Natural killer cell (primary cell): ENCODE results near the gene TMEM233. TPM values are rescaled to one million over a fixed set of nuclear protein-coding genes. Genes with fewer than 3 reads are reported as not detected.
A peak's percentile ranks its signal among the peaks of the same experiment; 100 is the strongest.

Experiments used
- ATAC-seq, 3 donors: fragments of 150-1000 bp in 2 of 3; fragments of 200-7000 bp in 1 of 3; cut with Tn5 transposase; 1 replicate in 1 of 3; 2 replicates in 2 of 3; pipeline ENCODE4 v1.10.0; 2021; ENCODE audit warnings: mild to moderate bottlenecking in 2 of 3, moderate library complexity in 2 of 3
- DNase-seq, 2 donors: peaks; one replicate each; pipeline versions ENCODE4 v3.0.0 to v3.0.0-alpha.2; 2013 to 2021; ENCODE audit warnings: mixed read lengths in 1 of 2
- H3K27ac ChIP-seq: one replicate; pipeline ENCODE4 v1.5.1; 2013; ENCODE audit warnings: mild to moderate bottlenecking, low read length
- H3K27me3 ChIP-seq: one replicate; pipeline ENCODE4 v1.6.1; 2013; ENCODE audit warnings: low read length; ENCODE audit not compliant: control insufficient read depth, insufficient read depth
- H3K36me3 ChIP-seq: one replicate; pipeline ENCODE4 v1.6.1; 2013; ENCODE audit warnings: low read length; ENCODE audit not compliant: control insufficient read depth, insufficient read depth
- H3K4me1 ChIP-seq: one replicate; pipeline ENCODE4 v1.6.1; 2013; ENCODE audit warnings: low read length; ENCODE audit not compliant: control insufficient read depth, insufficient read depth
- H3K4me3 ChIP-seq: one replicate; pipeline ENCODE4 v1.5.1; 2013; ENCODE audit warnings: low read length
- H3K9me3 ChIP-seq: one replicate; pipeline ENCODE4 v1.6.1; 2013; ENCODE audit warnings: low read length; ENCODE audit not compliant: control insufficient read depth, insufficient read depth
- H3K27ac Mint-ChIP-seq, 2 donors: one replicate each; pipeline ENCODE4 v1.8.0; 2022; ENCODE audit warnings: mild to moderate bottlenecking in 2 of 2, mixed read lengths in 2 of 2, moderate library complexity in 1 of 2
- H3K27me3 Mint-ChIP-seq, 2 donors: one replicate each; pipeline ENCODE4 v1.8.0; 2022; ENCODE audit warnings: low read depth in 2 of 2, mixed read lengths in 2 of 2
- H3K36me3 Mint-ChIP-seq: one replicate; pipeline ENCODE4 v1.8.0; 2022; ENCODE audit warnings: mixed read lengths
- H3K4me1 Mint-ChIP-seq, 2 donors: one replicate each; pipeline ENCODE4 v1.8.0; 2022; ENCODE audit warnings: mixed read lengths in 2 of 2
- H3K4me3 Mint-ChIP-seq: one replicate; pipeline ENCODE4 v1.8.0; 2022; ENCODE audit warnings: mild to moderate bottlenecking, moderate library complexity, mixed read lengths
- H3K9me3 Mint-ChIP-seq, 2 donors: one replicate each; pipeline ENCODE4 v1.8.0; 2022; ENCODE audit warnings: mixed read lengths in 2 of 2
- WGBS: methylation state at CpG from one replicate; pipeline ENCODE4 v1.1.7; 2013; ENCODE audit warnings: missing lambda C conversion rate; ENCODE audit not compliant: insufficient coverage; 5-methylcytosine and 5-hydroxymethylcytosine counted together
- intact Hi-C: fragments of 100-400 bp; cut with micrococcal nuclease; formaldehyde crosslinking; loops from one replicate; pipeline ENCODE4 v1.14.2; 2022
- total RNA-seq, 4 donors: library from RNA; stranded (reverse); fragments of 120-200 nt in 1 of 4; gene quantifications; one replicate each; pipeline versions ENCODE4 v1.2.3 to v1.2.4, GENCODE V29; 2013 to 2022
- TF ChIP-seq, protein P1 (sequence below): fragments of 200-600 bp; IDR thresholded peaks from one replicate; pipeline ENCODE4 v1.8.0; 2022; ENCODE audit warnings: antibody characterized with exemption

Gene TMEM233
- total RNA-seq, 3 donors from 2014 or later (not counting 1 experiment from before 2014, with no cell fraction given) = not detected

DNA sequence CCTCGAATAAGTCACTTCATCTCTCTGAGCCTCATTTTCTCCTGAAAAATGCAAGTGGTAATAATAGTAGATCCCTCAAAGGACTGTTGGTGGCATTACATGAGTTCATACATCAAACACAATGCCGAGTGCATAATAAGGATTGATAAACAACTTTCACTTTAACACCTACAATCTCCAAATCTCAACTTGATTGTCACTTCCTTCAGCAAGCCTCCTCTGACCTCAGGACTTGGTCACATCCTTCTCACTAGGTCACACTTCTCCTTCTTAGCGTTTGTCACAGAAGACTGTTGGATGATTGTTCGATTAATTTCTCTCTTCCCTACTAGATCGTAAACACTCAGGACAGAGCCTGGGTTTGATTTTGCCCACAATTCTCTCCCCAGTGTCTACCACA lies 66.5 kb downstream of the TMEM233 start:
- H3K4me3 Mint-ChIP-seq = peak overlapping the region; percentile 73
- Histone ChIP-seq H3K36me3 (no peaks in the 10 kb centered on the region), H3K9me3 (no peaks in the 10 kb centered on the region), H3K27me3 (no peaks in the 10 kb centered on the region), H3K27ac (no peak overlapping the region), H3K4me1 (no peaks in the 10 kb centered on the region), H3K4me3 (no peak overlapping the region)
- H3K36me3 Mint-ChIP-seq = no peaks in the 10 kb centered on the region
- H3K4me1 Mint-ChIP-seq = peaks cover 8 to 10% of the 10 kb centered on the region in 2 donors
- H3K27me3 Mint-ChIP-seq = peaks cover 0 to 4% of the 10 kb centered on the region in 2 donors
- intact Hi-C loops = loop anchor here (10.0 kb wide), 2 partner anchors 1255 to 1285 kb away; partner anchors contain the start of genes SUDS3 and TAOK3
- no peaks in the 10 kb centered on the region for H3K9me3 Mint-ChIP-seq
- TF ChIP-seq, protein P1, sequence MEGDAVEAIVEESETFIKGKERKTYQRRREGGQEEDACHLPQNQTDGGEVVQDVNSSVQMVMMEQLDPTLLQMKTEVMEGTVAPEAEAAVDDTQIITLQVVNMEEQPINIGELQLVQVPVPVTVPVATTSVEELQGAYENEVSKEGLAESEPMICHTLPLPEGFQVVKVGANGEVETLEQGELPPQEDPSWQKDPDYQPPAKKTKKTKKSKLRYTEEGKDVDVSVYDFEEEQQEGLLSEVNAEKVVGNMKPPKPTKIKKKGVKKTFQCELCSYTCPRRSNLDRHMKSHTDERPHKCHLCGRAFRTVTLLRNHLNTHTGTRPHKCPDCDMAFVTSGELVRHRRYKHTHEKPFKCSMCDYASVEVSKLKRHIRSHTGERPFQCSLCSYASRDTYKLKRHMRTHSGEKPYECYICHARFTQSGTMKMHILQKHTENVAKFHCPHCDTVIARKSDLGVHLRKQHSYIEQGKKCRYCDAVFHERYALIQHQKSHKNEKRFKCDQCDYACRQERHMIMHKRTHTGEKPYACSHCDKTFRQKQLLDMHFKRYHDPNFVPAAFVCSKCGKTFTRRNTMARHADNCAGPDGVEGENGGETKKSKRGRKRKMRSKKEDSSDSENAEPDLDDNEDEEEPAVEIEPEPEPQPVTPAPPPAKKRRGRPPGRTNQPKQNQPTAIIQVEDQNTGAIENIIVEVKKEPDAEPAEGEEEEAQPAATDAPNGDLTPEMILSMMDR = no peak
- peak in 1 of 2 donors; percentile 33 for DNase-seq
- WGBS = 40% methylated on average over 3 of the region's 5 CpGs
- H3K27ac Mint-ChIP-seq = peak overlapping the region; percentile 68 to 75
- ATAC-seq = peak; percentile 72 to 80 (median 74)

DNA sequence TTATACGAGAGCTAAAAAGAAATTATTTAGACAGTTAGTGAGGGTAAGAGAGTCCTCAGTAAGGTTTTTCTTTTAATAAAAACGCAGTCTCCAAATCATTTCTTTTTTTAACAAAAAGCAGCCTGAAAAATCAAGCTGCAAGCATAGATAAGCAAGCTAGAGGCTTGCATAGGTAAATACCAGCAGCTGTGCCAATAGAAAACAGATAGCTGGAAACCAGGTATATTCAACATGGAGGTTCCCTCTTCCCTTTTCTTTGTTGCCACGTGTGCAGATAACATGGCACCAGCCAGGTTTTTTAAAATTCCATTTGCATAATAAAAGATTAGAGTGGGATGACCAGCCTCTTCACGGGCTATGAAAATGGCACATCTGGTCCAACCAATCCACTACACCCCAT lies 68.3 kb downstream of the TMEM233 start:
- no peaks in the 10 kb centered on the region for H3K9me3 ChIP-seq
- TF ChIP-seq, protein P1 = no peak
- no peak overlapping the region for H3K4me3 ChIP-seq
- intact Hi-C loops = loop anchor here (10.0 kb wide), 2 partner anchors 1257 to 1287 kb away; partner anchors contain the start of genes SUDS3 and TAOK3
- Mint-ChIP-seq H3K4me3 (no peak overlapping the region), H3K9me3 (no peaks in the 10 kb centered on the region), H3K27ac (no peak overlapping the region), H3K27me3 (peaks cover 0 to 4% of the 10 kb centered on the region in 2 donors), H3K36me3 (no peaks in the 10 kb centered on the region), H3K4me1 (peaks cover 20 to 24% of the 10 kb centered on the region in 2 donors)
- H3K4me1 ChIP-seq = peaks cover 7% of the 10 kb centered on the region
- no peak overlapping the region for H3K27ac ChIP-seq
- ATAC-seq (no peak), DNase-seq (no peak)
- 85% methylated on average over 2 of the region's 4 CpGs for WGBS
- no peaks in the 10 kb centered on the region for H3K27me3 ChIP-seq
- no peaks in the 10 kb centered on the region for H3K36me3 ChIP-seq

DNA sequence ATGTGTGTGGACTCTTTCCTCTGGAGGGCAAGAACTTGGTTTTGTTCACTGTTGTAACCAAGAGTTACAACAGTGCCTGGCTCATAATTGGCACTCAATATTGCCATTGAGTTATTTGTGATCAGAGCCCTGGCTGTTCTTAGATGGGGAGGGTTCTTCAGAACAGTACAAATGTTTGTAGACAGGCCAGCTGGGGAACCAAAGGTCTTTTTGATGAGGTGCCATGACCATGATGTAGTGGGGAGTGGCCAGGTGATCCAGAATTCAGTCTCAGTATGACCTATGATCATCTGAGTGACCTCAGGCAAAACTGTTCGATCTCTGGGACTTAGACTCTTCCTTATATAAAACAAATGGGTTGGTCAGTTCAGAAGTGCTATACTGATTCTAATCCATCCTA lies 71.1 kb downstream of the TMEM233 start:
- Mint-ChIP-seq H3K4me3 (no peak overlapping the region), H3K9me3 (no peaks in the 10 kb centered on the region), H3K27me3 (peaks cover 0 to 4% of the 10 kb centered on the region in 2 donors), H3K36me3 (no peaks in the 10 kb centered on the region), H3K27ac (no peak overlapping the region), H3K4me1 (peaks cover 38 to 40% of the 10 kb centered on the region in 2 donors)
- H3K4me1 ChIP-seq = peaks cover 19% of the 10 kb centered on the region
- TF ChIP-seq, protein P1 = no peak
- no peaks in the 10 kb centered on the region for H3K27me3 ChIP-seq
- no CpG with 5 or more reads among the region's 1 CpG for WGBS
- no peak overlapping the region for H3K27ac ChIP-seq
- ATAC-seq (no peak), DNase-seq (no peak)
- no peaks in the 10 kb centered on the region for H3K9me3 ChIP-seq
- H3K4me3 ChIP-seq = no peak overlapping the region
- no peaks in the 10 kb centered on the region for H3K36me3 ChIP-seq
- intact Hi-C loops = loop anchor here (10.0 kb wide), 2 partner anchors 1260 to 1290 kb away; partner anchors contain the start of genes SUDS3 and TAOK3
